Panc1 (cell line): ENCODE data around the gene SLC22A12. TPM values are rescaled to one million over a fixed set of nuclear protein-coding genes. Genes with fewer than 3 reads are reported as not detected.

ENCODE experiments used
- ATAC-seq: fragments of 200-7000 bp; cut with Tn5 transposase; 2 replicates; pipeline ENCODE4 v1.9.1; 2020; ENCODE audit warnings: mild to moderate bottlenecking, moderate library complexity
- BruUV-seq: library from RNA; stranded (reverse); fragments of 400-500 nt; replicated peaks from 2 replicates; lab custom pipeline; 2021; lab: Mats Ljungman, UMichigan
- CTCF ChIA-PET: fragments of 300-600 bp; sonication (Branson Sonifier 250); formaldehyde crosslinking; loops from one replicate; lab custom pipeline; 2022; ENCODE audit warnings: antibody characterized with exemption; lab: Charles Lee
- POLR2A ChIA-PET: fragments of 300-600 bp; sonication (Branson Sonifier 250); formaldehyde crosslinking; loops from one replicate; lab custom pipeline; 2022; ENCODE audit warnings: antibody characterized with exemption; lab: Charles Lee
- DNase-seq: peaks from one replicate; pipeline ENCODE4 v3.0.0-alpha.2; 2010; ENCODE audit warnings: low read depth, low spot score
- H3K27ac ChIP-seq: 2 replicates; pipeline ENCODE4 v1.5.1; 2011; ENCODE audit warnings: mild to moderate bottlenecking, low read length, inconsistent platforms
- H3K27me3 ChIP-seq: fragments of 200-500 bp; sonication (Bioruptor generic); 2 replicates; pipeline ENCODE4 v1.6.0; 2014; ENCODE audit warnings: low read length, inconsistent platforms; ENCODE audit not compliant: control insufficient read depth, insufficient read depth
- H3K36me3 ChIP-seq: fragments of 200-500 bp; sonication (Bioruptor generic); 2 replicates; pipeline ENCODE4 v1.5.1; 2014; ENCODE audit warnings: inconsistent platforms, mild to moderate bottlenecking, low read length, moderate library complexity; ENCODE audit not compliant: control insufficient read depth, insufficient read depth
- H3K4me1 ChIP-seq: 2 replicates; pipeline ENCODE4 v1.5.1; 2011; ENCODE audit warnings: inconsistent platforms, mild to moderate bottlenecking, low read length, moderate library complexity; ENCODE audit not compliant: control insufficient read depth, insufficient read depth
- H3K4me3 ChIP-seq, 2 experiments: 2 replicates each; pipeline ENCODE4 v1.5.1; 2011 to 2012; ENCODE audit warnings: low read depth in 2 of 2, low read length in 2 of 2, mild to moderate bottlenecking in 2 of 2, inconsistent platforms in 1 of 2, moderate library complexity in 1 of 2
- H3K9me3 ChIP-seq: fragments of 200-500 bp; sonication (Bioruptor generic); 2 replicates; pipeline ENCODE4 v1.5.1; 2014; ENCODE audit warnings: low read depth, mild to moderate bottlenecking, inconsistent platforms, low read length, moderate library complexity; ENCODE audit not compliant: control insufficient read depth, insufficient read depth
- POLR2AphosphoS5 ChIP-seq: IDR thresholded peaks from 2 replicates; pipeline ENCODE4 v1.6.1; 2012; ENCODE audit warnings: mild to moderate bottlenecking, low read depth, low read length, moderate library complexity
- REST ChIP-seq, 2 experiments: IDR thresholded peaks; 2 replicates each; pipeline ENCODE4 v1.6.1; 2011 to 2012; ENCODE audit warnings: low read depth in 2 of 2, control low read depth in 1 of 2, low read length in 1 of 2, mild to moderate bottlenecking in 1 of 2, moderate library complexity in 1 of 2; ENCODE audit not compliant: insufficient read depth in 1 of 2
- SIN3A ChIP-seq: IDR thresholded peaks from 2 replicates; pipeline ENCODE4 v1.6.1; 2012; ENCODE audit warnings: low read depth, mild to moderate bottlenecking, low read length, moderate library complexity, borderline replicate concordance; ENCODE audit not compliant: insufficient read depth
- TCF7L2 ChIP-seq: IDR thresholded peaks from 2 replicates; pipeline ENCODE4 v1.6.1; 2011; ENCODE audit warnings: mild to moderate bottlenecking, low read depth, low read length, inconsistent platforms
- in situ Hi-C: cut with HindIII; loops from 2 replicates; pipeline ENCODE4 v1.10.0; 2016; ENCODE audit warnings: low sequenced_read_pairs, low pct_unique_long_range_greater_than_20kb
- intact Hi-C: fragments of 100-400 bp; cut with micrococcal nuclease; formaldehyde crosslinking; loops from one replicate; pipeline ENCODE4 v1.10.0; 2022; ENCODE audit not compliant: unreplicated experiment
- total RNA-seq: library from RNA; stranded (reverse); gene quantifications from one replicate; pipeline ENCODE4 v1.2.1, GENCODE V29; 2021; ENCODE audit not compliant: unreplicated experiment
- TF ChIP-seq, protein P1 (sequence below): fragments of 450-650 bp; IDR thresholded peaks from 2 replicates; pipeline ENCODE4 v1.5.1; 2017; ENCODE audit warnings: mild to moderate bottlenecking

The SLC22A12 gene
- total RNA-seq, 1 experiment from 2014 or later: not detected

GRCh38 chr11:64603411-64604110 is 12.5 kb downstream of the SLC22A12 start:
- no peaks in the 10 kb centered on the region for H3K9me3 ChIP-seq
- ATAC-seq (no peak), DNase-seq (no peak)
- H3K4me1 ChIP-seq: 0 out of 2 replicates have a peak, but pooled peaks cover 3% of the 10 kb centered on the region
- intact Hi-C loops: no loop called here
- H3K27me3 ChIP-seq: no peaks in the 10 kb centered on the region
- ChIA-PET POLR2A (no interaction called here), CTCF (no interaction called here)
- in situ Hi-C loops: no loop called here
- H3K4me3 ChIP-seq: no peak overlapping the region
- TF ChIP-seq SIN3A (no peak), TCF7L2 (no peak), REST (IDR thresholded peaks at IDR 0.05; ENCODE audit: insufficient read depth in 1 of 2, low read depth in 2 of 2, low read length in 1 of 2) (no peak), POLR2AphosphoS5 (no peak)
- TF ChIP-seq, protein P1, sequence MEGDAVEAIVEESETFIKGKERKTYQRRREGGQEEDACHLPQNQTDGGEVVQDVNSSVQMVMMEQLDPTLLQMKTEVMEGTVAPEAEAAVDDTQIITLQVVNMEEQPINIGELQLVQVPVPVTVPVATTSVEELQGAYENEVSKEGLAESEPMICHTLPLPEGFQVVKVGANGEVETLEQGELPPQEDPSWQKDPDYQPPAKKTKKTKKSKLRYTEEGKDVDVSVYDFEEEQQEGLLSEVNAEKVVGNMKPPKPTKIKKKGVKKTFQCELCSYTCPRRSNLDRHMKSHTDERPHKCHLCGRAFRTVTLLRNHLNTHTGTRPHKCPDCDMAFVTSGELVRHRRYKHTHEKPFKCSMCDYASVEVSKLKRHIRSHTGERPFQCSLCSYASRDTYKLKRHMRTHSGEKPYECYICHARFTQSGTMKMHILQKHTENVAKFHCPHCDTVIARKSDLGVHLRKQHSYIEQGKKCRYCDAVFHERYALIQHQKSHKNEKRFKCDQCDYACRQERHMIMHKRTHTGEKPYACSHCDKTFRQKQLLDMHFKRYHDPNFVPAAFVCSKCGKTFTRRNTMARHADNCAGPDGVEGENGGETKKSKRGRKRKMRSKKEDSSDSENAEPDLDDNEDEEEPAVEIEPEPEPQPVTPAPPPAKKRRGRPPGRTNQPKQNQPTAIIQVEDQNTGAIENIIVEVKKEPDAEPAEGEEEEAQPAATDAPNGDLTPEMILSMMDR: no peak
- no peaks in the 10 kb centered on the region for H3K36me3 ChIP-seq
- BruUV-seq: no TSS peak
- H3K27ac ChIP-seq: no peak overlapping the region

DNA sequence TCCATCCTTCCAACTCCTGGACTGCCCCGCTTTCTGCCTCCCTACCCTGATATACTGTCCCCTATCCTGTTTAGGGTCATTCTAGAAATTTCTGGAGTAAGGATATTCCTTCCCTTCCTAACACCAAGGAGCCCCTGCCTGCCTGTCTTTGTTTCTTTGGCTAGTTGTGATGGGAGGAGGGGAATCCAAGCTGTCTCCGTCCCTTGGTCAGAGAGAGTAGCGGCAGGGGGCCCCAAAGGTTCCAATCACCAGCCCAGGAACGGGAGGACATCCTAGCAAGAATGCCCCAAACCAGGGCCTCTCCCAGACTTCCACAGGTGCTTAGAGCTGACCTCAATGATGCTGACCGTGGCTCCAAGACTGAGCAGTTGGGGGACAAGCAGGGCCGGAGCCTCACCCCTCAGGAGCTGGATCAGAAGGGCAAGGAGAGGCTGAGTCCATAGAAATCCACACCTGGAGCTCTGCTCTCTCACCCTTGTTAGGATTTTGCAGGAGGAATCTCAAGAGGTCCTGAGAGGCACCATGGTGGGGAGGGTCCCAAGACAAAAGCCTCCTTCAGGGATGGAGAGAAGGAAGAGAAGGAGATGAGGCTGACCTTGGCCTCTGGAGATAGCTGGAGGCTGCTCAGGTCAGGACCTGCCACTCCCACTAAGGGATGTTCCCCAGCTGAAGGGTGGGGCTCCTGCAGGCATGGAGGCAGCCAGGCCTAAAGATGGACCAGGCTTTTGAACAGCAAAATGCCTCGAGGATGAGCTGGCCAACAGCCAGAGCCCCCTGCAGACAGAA is 13.6 kb downstream of the SLC22A12 start:
- BruUV-seq: no TSS peak
- in situ Hi-C loops: no loop called here
- TF ChIP-seq REST (IDR thresholded peaks at IDR 0.05; ENCODE audit: insufficient read depth in 1 of 2, low read depth in 2 of 2, low read length in 1 of 2) (no peak), TCF7L2 (no peak), SIN3A (no peak), POLR2AphosphoS5 (no peak)
- TF ChIP-seq, protein P1: no peak
- Histone ChIP-seq H3K4me1 (0 out of 2 replicates have a peak, but pooled peaks cover 3% of the 10 kb centered on the region), H3K4me3 (no peak overlapping the region), H3K36me3 (no peaks in the 10 kb centered on the region), H3K9me3 (no peaks in the 10 kb centered on the region), H3K27ac (no peak overlapping the region), H3K27me3 (no peaks in the 10 kb centered on the region)
- CTCF ChIA-PET: no interaction called here
- no peak for ATAC-seq
- POLR2A ChIA-PET: no interaction called here
- DNase-seq: no peak
- intact Hi-C loops: no loop called here
